ENCODE measurements around the gene EML4. TPM values are rescaled to one million over a fixed set of nuclear protein-coding genes. Genes with fewer than 3 reads are reported as not detected.

The EML4 gene
- total and polyA plus RNA-seq, 5 experiments from 2014 or later: 37.8 to 111 (median 48.1) TPM

- no peaks in the 10 kb centered on the region for H3K27me3 Mint-ChIP-seq
- peak overlapping the region in 4 of 10 donors; percentile 15 to 42 (median 29) for H3K4me3 Mint-ChIP-seq
- POLR2A ChIA-PET: interaction anchor here (0.6 to 1.0 kb wide), 2 partner anchors 9 to 75 kb away, joined by 3 read pairs; no protein-coding TSS in a partner anchor
- peaks cover 0 to 42% (median 0%) of the 10 kb centered on the region in 3 donors for H3K36me3 Mint-ChIP-seq
- no peaks in the 10 kb centered on the region for H3K9me3 Mint-ChIP-seq
- ATAC-seq (no peak), DNase-seq (no peak)
- peaks cover 26 to 90% (median 80%) of the 10 kb centered on the region in 4 donors for H3K4me1 Mint-ChIP-seq
- peak overlapping the region in 8 of 10 donors; percentile 10 to 77 (median 40) for H3K27ac Mint-ChIP-seq
Observed at GRCh38 chr2:42180300-42180699, 11.1 kb downstream of the EML4 start.

GRCh38 chr2:42182654-42183308 lies 13.6 kb downstream of the EML4 start:
- H3K9me3 Mint-ChIP-seq: no peaks in the 10 kb centered on the region
- peak overlapping the region in 6 of 10 donors; percentile 23 to 77 (median 46) for H3K27ac Mint-ChIP-seq
- POLR2A ChIA-PET: interaction anchor here (1.0 kb wide), 1 partner anchor 81 kb away, joined by 4 read pairs; no protein-coding TSS in a partner anchor
- H3K27me3 Mint-ChIP-seq: no peaks in the 10 kb centered on the region
- H3K36me3 Mint-ChIP-seq: peaks cover 0 to 36% (median 6%) of the 10 kb centered on the region in 3 donors
- peak overlapping the region in 6 of 10 donors; percentile 0 to 58 (median 46) for H3K4me3 Mint-ChIP-seq
- ATAC-seq (no peak), DNase-seq (no peak)
- H3K4me1 Mint-ChIP-seq: peaks cover 29 to 91% (median 80%) of the 10 kb centered on the region in 4 donors

- Mint-ChIP-seq H3K27ac (peak overlapping the region in 2 of 10 donors; percentile 62 to 77), H3K36me3 (peaks cover 0 to 36% (median 8%) of the 10 kb centered on the region in 3 donors), H3K4me3 (peak overlapping the region in 1 of 10 donors; percentile 2), H3K27me3 (no peaks in the 10 kb centered on the region), H3K9me3 (no peaks in the 10 kb centered on the region), H3K4me1 (peaks cover 31 to 89% (median 74%) of the 10 kb centered on the region in 4 donors)
- no peak for ATAC-seq
- no peak for DNase-seq
- POLR2A ChIA-PET: no interaction called here
Observed at GRCh38 chr2:42183775-42184174, 14.6 kb downstream of the EML4 start.

GRCh38 chr2:42184346-42184745 lies 15.2 kb downstream of the EML4 start:
- Mint-ChIP-seq H3K27ac (peak overlapping the region in 5 of 10 donors; percentile 6 to 77 (median 74)), H3K4me1 (peaks cover 33 to 89% (median 72%) of the 10 kb centered on the region in 4 donors), H3K27me3 (no peaks in the 10 kb centered on the region), H3K4me3 (peak overlapping the region in 5 of 10 donors; percentile 6 to 61 (median 30)), H3K9me3 (no peaks in the 10 kb centered on the region), H3K36me3 (peaks cover 0 to 34% (median 8%) of the 10 kb centered on the region in 3 donors)
- no peak for DNase-seq
- ATAC-seq: no peak
- POLR2A ChIA-PET: no interaction called here

GRCh38 chr2:42185220-42185921 lies 16.2 kb downstream of the EML4 start:
- no peak for ATAC-seq
- H3K4me3 Mint-ChIP-seq: peak overlapping the region in 2 of 10 donors; percentile 0 to 2
- peak overlapping the region in 5 of 10 donors; percentile 2 to 77 (median 3) for H3K27ac Mint-ChIP-seq

GRCh38 chr2:42186366-42186765 lies 17.2 kb downstream of the EML4 start:
- H3K36me3 Mint-ChIP-seq: peaks cover 0 to 24% (median 8%) of the 10 kb centered on the region in 3 donors
- H3K4me3 Mint-ChIP-seq: peak overlapping the region in 1 of 10 donors; percentile 19
- H3K9me3 Mint-ChIP-seq: no peaks in the 10 kb centered on the region
- ATAC-seq (no peak), DNase-seq (no peak)
- peak overlapping the region in 3 of 10 donors; percentile 9 to 68 (median 22) for H3K27ac Mint-ChIP-seq
- POLR2A ChIA-PET: interaction anchor here (0.6 to 2.5 kb wide), 2 partner anchors 83 to 85 kb away, joined by 4 to 11 read pairs; no protein-coding TSS in a partner anchor
- H3K4me1 Mint-ChIP-seq: peaks cover 32 to 89% (median 66%) of the 10 kb centered on the region in 4 donors
- H3K27me3 Mint-ChIP-seq: no peaks in the 10 kb centered on the region

More at GRCh38 chr2:42185220-42185921, 16.2 kb downstream of the EML4 start:
- DNase-seq: no peak
- H3K27me3 Mint-ChIP-seq: no peaks in the 10 kb centered on the region
- peaks cover 33 to 86% (median 67%) of the 10 kb centered on the region in 4 donors for H3K4me1 Mint-ChIP-seq
- peaks cover 0 to 31% (median 8%) of the 10 kb centered on the region in 3 donors for H3K36me3 Mint-ChIP-seq
- POLR2A ChIA-PET: no interaction called here
- H3K9me3 Mint-ChIP-seq: no peaks in the 10 kb centered on the region

- peaks cover 0 to 21% (median 8%) of the 10 kb centered on the region in 3 donors for H3K36me3 Mint-ChIP-seq
- no peak for DNase-seq
- no peak for ATAC-seq
- H3K4me3 Mint-ChIP-seq: peak overlapping the region in 1 of 10 donors; percentile 20
- peaks cover 32 to 89% (median 66%) of the 10 kb centered on the region in 4 donors for H3K4me1 Mint-ChIP-seq
- no peaks in the 10 kb centered on the region for H3K9me3 Mint-ChIP-seq
- POLR2A ChIA-PET: interaction anchor here (2.5 kb wide), 1 partner anchor 86 kb away, joined by 11 read pairs; no protein-coding TSS in a partner anchor
- no peaks in the 10 kb centered on the region for H3K27me3 Mint-ChIP-seq
- peak overlapping the region in 5 of 10 donors; percentile 1 to 77 (median 68) for H3K27ac Mint-ChIP-seq
Observed at GRCh38 chr2:42186945-42187632, 17.9 kb downstream of the EML4 start.

GRCh38 chr2:42187886-42188285 lies 18.7 kb downstream of the EML4 start:
- no peak for ATAC-seq
- Mint-ChIP-seq H3K36me3 (peaks cover 0 to 20% (median 8%) of the 10 kb centered on the region in 3 donors), H3K4me3 (no peak overlapping the region), H3K9me3 (no peaks in the 10 kb centered on the region), H3K27me3 (no peaks in the 10 kb centered on the region), H3K27ac (peak overlapping the region in 1 of 10 donors; percentile 50), H3K4me1 (peaks cover 36 to 89% (median 66%) of the 10 kb centered on the region in 4 donors)
- DNase-seq: no peak
- POLR2A ChIA-PET: interaction anchor here (2.5 kb wide), 1 partner anchor 87 kb away, joined by 11 read pairs; no protein-coding TSS in a partner anchor

- peak overlapping the region in 1 of 10 donors; percentile 27 for H3K4me3 Mint-ChIP-seq
- H3K4me1 Mint-ChIP-seq: peaks cover 40 to 90% (median 69%) of the 10 kb centered on the region in 4 donors
- peaks cover 0 to 22% (median 8%) of the 10 kb centered on the region in 3 donors for H3K36me3 Mint-ChIP-seq
- no peaks in the 10 kb centered on the region for H3K9me3 Mint-ChIP-seq
- peak overlapping the region in 5 of 10 donors; percentile 11 to 72 (median 29) for H3K27ac Mint-ChIP-seq
- POLR2A ChIA-PET: interaction anchor here (0.7 kb wide), 1 partner anchor 9 kb away, joined by 3 read pairs; no protein-coding TSS in a partner anchor
- H3K27me3 Mint-ChIP-seq: no peaks in the 10 kb centered on the region
- DNase-seq: no peak
- ATAC-seq: no peak
Observed at GRCh38 chr2:42189235-42189566, 20.0 kb downstream of the EML4 start.

GRCh38 chr2:42190191-42190590 lies 21.0 kb downstream of the EML4 start:
- Mint-ChIP-seq H3K27ac (peak overlapping the region in 8 of 10 donors; percentile 1 to 87 (median 54)), H3K9me3 (no peaks in the 10 kb centered on the region), H3K4me1 (peaks cover 36 to 88% (median 68%) of the 10 kb centered on the region in 4 donors), H3K4me3 (peak overlapping the region in 4 of 10 donors; percentile 0 to 59 (median 10)), H3K27me3 (no peaks in the 10 kb centered on the region), H3K36me3 (peaks cover 0 to 17% (median 8%) of the 10 kb centered on the region in 3 donors)
- DNase-seq (no peak), ATAC-seq (no peak)
- POLR2A ChIA-PET: no interaction called here

- Mint-ChIP-seq H3K36me3 (peaks cover 0 to 14% (median 8%) of the 10 kb centered on the region in 3 donors), H3K9me3 (no peaks in the 10 kb centered on the region), H3K4me3 (peak overlapping the region in 3 of 10 donors; percentile 10 to 57 (median 41)), H3K4me1 (peaks cover 32 to 87% (median 62%) of the 10 kb centered on the region in 4 donors), H3K27me3 (no peaks in the 10 kb centered on the region), H3K27ac (peak overlapping the region in 9 of 10 donors; percentile 25 to 85 (median 65))
- DNase-seq: no peak
- POLR2A ChIA-PET: interaction anchor here (1.2 kb wide), 1 partner anchor 86 kb away, joined by 4 read pairs; no protein-coding TSS in a partner anchor
- ATAC-seq: no peak
Observed at GRCh38 chr2:42191285-42192009, 22.3 kb downstream of the EML4 start.
